Retinal pigment epithelial cell (primary cell): Measurements from ENCODE around the gene ITIH3.

ENCODE experiments used
- DNase-seq: peaks from one replicate; pipeline ENCODE4 v3.0.0-alpha.2; 2010; ENCODE audit warnings: low read depth
- H3K4me3 ChIP-seq: 2 replicates; pipeline ENCODE4 v1.5.1; 2011; ENCODE audit warnings: mild to moderate bottlenecking, low read length, control low read depth, moderate library complexity
- CTCF ChIP-seq: conservative IDR thresholded peaks from 2 replicates; pipeline ENCODE4 v1.5.1; 2011; ENCODE audit warnings: low read depth, low read length, control low read depth, inconsistent platforms

The ITIH3 gene

GRCh38 chr3:52787246-52787645, 7.3 kb upstream of the ITIH3 start:
- DNase-seq: no peak
- no peak for TF ChIP-seq CTCF

GRCh38 chr3:52787672-52788625, 6.6 kb upstream of the ITIH3 start:
- no peak for DNase-seq
- no peak overlapping the region for H3K4me3 ChIP-seq
- TF ChIP-seq CTCF: no peak

More at GRCh38 chr3:52787246-52787645, 7.3 kb upstream of the ITIH3 start:
- no peak overlapping the region for H3K4me3 ChIP-seq

GRCh38 chr3:52788890-52789745, 5.5 kb upstream of the ITIH3 start:
- H3K4me3 ChIP-seq: no peak overlapping the region
- no peak for DNase-seq
- no peak for TF ChIP-seq CTCF

GRCh38 chr3:52789746-52790040, 4.9 kb upstream of the ITIH3 start:
- H3K4me3 ChIP-seq: no peak overlapping the region
- TF ChIP-seq CTCF: no peak
- no peak for DNase-seq

- no peak overlapping the region for H3K4me3 ChIP-seq
- DNase-seq: no peak
- no peak for TF ChIP-seq CTCF
Measured at GRCh38 chr3:52790337-52790736, 4.3 kb upstream of the ITIH3 start.

GRCh38 chr3:52790741-52791140, 3.9 kb upstream of the ITIH3 start:
- TF ChIP-seq CTCF: no peak
- H3K4me3 ChIP-seq: no peak overlapping the region
- DNase-seq: no peak

GRCh38 chr3:52791366-52791765, 3.2 kb upstream of the ITIH3 start:
- TF ChIP-seq CTCF: no peak
- no peak for DNase-seq

More at GRCh38 chr3:52791366-52791765, 3.2 kb upstream of the ITIH3 start:
- H3K4me3 ChIP-seq: no peak overlapping the region
